GM21423 (cell line): ENCODE measurements around the gene CD52.
"Not testable (repeated sequence)": the region's sequence is repeated elsewhere in the genome, so short reads cannot be mapped to it uniquely, and the experiment has no call there.

Experiments
- ATAC-seq: cut with Tn5 transposase; IDR thresholded peaks from one replicate; pipeline ENCODE4 v1.9.1; 2021; ENCODE audit warnings: mild to moderate bottlenecking, moderate library complexity; ENCODE audit not compliant: unreplicated experiment

The CD52 gene

DNA sequence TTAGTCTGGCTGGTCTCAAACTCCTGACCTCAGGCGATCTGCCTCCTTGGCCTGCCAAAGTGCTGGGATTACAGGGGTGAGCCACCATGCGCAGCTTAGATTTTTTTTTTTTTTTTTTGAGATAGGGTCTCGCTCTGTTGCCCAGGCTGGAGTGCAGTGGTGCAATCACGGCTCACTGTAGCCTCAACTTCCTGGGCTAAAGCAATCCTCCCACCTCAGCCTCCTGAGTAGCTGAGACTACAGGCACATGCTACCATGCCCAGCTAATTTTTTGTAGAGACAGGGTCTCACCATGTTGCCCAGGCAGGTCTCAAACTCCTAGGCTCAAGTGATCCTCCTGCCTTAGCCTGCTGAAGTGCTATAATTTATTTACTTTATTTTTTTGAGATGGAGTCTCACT is 11.6 kb downstream of the CD52 start:
- not testable (repeated sequence) for ATAC-seq

DNA sequence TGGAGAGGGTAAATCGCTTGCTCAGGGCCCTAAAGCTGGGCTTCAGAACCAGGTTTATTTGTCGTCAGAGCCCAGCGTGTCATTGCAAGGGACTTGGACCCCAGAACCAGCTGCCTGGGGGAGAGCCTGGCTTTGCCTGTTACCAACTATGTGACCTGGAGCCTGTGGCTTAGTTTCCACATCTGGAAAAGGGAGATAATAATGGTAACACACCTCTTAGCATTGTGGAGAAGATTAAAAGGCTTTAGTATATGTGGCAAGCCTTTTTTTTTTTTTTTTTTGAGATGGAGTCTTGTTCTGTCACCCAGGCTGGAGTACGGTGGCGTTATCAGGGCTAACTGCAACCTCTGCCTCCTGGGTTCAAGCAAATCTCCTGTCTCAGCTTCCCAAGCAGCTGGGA is 12.5 kb downstream of the CD52 start:
- ATAC-seq, result no peak

DNA sequence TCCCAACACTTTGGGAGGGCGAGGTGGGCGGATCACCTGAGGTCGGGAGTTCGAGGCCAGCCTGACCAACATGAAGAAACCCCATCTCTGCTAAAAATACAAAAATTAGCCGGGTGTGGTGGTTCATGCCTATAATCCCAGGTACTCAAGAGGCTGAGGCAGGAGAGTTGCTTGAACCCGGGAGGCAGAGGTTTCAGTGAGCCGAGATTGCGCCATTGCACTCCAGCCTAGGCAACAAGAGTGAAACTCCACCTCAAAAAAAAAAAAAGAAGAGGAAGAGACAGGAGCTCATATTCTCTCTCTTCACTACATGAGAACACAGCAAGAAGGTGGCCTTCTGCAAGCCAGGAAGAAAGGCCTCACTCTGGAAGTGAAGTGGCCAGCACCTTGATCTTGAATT is 15.6 kb downstream of the CD52 start:
- ATAC-seq, result not testable (repeated sequence)

DNA sequence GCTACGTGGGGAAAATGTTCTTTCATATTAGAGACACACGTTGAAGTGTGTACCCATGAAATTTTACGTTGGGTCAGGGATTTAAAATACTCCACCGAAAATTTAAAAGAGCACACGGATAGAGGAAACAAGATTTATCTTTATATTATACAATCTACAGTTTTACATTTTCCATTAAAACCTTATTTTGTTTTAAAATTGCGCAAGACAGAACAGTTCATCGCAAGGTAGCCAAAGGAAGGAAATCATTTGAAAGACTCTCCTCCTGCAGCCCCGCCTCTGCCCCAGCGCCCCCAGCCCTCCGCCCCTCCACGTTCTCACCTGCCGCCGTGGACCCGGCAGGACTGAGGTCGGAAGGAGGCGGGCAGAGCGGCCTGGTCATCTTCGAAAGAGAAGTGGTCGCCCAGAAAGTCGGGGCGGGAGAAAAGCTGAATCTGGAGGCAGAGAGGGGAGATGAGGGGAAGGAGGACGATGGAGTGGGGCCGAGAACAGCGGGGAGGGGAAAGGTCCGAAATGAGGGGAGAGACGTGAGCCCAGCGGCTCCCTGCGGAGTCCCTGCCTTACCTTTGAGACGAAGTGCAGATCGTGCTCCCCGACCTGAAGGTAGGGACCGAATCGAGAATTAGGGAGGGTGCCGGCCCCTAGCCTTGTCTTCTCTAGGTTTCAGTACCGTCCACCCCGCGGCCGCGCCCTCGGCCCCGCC is 18.2 kb downstream of the CD52 start:
- ATAC-seq, result no peak

DNA sequence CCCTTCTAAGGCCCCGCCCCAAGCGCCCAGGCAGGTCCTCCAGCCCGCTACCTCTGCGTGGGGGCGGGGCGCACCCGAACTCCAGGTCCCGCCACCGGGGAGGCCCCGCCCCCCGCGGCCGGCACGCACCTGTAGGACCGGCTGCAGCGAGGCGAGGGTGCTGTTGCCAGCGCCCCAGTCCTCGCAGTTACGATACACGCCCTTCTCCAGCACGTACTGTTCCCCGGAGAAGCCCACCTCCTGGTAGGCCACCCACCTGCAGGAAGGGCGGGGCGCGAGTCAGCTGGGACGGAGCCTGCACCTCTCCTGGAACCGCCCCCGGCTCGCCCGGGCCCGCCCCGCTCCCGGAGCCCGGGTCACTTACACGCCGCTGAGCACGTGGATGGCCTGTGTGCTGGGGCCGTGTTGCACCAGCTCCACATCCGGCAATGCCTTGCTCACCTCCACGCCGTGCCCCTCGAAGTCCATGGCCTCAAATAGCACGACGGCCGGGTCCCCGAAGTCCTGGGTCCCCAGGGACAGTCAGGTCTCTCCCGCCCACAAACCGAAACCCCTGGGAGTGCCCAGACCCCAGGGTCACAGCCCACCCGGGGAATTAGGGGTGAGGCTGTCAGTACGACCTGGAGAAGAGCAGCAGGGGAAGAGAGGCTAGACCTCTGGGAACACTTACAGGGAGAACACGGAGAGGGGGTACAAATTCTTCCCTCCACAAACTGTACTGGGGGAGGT is 18.9 kb downstream of the CD52 start:
- ATAC-seq, result no peak

DNA sequence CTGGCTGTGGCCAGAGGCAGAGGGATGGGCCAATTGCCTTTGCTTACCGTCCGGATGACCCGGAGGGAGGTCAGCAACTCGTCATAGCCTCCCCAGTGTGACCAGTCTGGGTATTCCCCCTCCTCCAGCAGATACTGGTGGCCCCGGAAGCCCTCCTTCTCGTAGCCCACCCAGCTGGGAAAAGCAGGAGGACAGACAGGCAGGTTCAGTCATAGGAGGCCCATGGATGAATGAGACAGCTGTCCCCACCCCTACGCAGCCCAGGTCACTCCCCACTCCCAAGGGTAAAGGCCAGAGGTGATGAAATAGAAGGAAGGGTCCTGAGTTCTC is 19.4 kb downstream of the CD52 start:
- ATAC-seq, result no peak

DNA sequence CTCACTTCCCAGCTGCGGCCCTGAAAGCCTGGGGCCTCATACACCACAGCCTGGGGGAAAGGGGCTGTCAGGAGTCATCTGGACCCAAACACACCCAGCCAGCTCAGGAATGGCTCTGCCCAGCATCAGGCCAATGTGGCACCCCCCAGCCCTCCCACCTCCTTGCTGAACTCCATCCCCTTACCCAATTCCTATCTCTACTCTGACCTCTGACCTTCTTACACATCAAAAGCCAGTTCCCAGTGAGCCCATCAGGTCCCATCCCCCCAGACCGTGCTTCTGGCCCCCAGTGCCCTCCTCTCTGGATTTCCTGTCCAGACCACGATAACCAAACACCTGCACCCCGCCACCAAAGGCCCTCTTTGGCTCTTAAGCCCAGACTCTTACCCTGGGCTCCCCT is 19.9 kb downstream of the CD52 start:
- no peak for ATAC-seq

DNA sequence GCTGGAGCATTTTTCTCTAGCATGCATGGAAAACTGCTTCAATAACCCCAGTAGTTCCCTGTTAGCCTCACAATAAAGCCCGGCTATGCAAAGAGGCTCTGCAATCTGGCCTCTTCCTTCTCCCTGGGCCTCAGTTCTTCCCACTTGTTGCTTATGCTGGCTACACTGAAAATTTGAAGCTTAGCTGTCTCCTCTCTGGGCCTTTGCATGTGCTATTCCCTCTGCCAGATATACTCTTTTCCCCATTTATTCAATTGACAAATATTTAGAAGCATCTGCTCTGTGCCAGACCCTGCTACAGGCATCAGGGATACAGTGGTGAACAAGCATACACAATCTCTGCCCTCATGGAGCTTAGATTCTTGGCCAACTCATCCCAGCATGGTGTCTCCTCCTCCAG is 20.9 kb downstream of the CD52 start:
- no peak for ATAC-seq

DNA sequence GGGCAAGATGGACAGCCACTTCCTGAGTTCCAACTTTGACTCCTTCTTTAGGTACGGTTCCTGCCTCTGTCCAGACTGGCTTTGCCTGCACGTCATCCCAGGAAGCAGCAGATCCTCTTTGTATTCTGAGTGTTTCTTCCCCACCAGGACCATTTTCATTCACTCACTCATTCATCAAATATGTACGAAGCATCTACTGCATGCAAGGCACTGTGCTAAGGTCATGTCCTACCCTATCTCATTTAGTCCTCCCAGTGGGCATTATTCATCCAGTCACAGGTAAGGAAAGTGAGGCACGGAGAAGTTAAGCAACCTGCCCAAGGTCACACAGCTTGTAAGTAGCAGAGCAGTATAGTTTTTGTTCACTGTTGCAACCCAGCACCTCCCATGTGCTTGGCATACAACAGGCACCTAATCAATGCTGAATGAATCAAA is 22.3 kb downstream of the CD52 start:
- ATAC-seq, result no peak

DNA sequence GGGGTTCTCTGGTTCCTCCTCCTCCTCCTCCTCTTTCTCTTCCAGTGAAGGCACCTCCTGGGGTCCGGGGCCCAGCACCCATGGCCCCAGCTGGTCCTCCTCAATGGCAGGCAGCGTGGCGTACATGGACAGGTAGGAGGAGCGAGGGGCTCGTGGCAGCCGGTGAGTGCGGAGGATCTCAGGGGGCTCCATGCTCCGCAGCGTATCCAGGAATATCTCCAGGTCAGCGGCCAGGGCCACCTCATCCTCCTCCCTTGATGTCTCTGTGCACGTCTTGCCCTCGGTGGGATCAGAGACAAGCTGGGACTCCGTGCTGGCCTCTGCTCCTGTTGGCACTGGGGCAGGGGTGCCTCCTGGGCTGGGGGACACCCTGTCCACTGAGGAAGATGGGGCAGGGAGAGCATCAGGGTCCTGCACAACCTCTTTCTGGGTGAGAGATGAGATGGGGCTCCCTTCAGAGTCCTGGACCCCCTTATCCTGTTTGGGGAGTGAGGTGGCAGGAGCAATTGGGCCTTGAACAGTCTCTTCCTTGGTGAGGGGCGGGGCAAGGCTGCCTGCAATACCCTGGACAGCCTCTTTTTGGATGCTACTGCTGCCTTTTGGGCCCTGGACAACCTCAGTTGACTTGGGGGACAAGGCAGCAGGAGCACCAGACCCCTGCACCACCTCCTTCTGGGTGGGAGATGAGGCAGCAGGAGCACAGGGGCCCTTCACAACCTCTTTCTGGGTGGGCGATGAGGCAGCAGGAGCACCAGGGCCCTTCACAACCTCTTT is 26.6 kb downstream of the CD52 start:
- ATAC-seq, result no peak

DNA sequence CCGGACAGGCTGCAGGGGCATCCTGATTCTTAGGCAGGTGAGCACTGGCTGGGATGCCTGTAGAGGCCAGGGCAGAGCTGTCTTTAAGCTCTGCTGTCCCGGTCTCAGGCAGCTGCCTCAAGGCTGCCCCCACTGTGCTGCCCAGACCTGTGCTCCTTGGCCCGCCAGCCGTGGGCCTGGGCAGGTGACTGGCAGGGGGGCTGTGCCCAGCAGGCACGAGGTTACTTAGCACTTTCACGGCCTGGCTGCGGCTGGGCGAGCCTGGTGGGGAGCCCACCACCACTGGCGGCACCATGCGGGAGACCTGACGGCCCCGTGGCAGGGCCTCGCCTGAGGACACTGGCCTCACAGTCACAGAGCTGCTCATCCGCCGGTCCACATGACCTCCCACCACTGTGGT is 28.0 kb downstream of the CD52 start:
- ATAC-seq, result no peak

DNA sequence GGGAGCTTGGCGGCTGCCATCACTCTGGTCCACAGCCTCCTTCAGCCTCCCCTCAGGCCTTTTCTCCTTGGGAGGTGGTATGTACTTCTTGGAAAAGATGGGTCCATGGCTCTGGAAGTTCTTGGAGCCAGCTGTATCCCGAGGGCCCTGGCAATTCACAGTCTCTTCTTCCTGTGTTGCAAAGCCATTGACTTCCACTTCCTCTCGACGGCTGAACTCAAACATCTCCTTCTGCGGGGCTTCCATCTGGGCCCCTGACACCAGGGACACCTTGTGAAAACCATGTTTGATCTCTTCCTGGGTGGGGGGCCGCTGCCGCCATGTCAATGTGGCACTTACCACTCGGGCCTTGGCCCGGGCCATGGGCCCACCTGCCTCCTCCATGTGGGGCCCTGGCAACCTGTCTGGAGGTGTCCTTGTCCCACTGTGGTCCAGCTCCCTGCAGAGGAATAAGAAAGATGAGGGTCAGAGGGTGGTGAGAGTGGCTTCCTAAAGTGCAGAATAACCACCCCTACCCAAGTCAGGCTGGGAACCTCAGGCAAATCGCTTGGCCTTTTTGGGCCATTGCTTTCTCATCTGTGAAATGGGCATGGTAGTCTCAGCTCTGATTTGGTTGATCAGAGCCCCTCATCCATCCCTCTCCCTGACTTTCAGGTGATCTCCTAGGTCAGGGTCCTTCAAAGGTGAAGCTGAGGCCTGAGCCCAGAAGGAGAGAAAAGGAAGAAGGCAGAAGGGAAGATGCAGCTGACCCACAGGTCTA is 28.7 kb downstream of the CD52 start:
- no peak for ATAC-seq

DNA sequence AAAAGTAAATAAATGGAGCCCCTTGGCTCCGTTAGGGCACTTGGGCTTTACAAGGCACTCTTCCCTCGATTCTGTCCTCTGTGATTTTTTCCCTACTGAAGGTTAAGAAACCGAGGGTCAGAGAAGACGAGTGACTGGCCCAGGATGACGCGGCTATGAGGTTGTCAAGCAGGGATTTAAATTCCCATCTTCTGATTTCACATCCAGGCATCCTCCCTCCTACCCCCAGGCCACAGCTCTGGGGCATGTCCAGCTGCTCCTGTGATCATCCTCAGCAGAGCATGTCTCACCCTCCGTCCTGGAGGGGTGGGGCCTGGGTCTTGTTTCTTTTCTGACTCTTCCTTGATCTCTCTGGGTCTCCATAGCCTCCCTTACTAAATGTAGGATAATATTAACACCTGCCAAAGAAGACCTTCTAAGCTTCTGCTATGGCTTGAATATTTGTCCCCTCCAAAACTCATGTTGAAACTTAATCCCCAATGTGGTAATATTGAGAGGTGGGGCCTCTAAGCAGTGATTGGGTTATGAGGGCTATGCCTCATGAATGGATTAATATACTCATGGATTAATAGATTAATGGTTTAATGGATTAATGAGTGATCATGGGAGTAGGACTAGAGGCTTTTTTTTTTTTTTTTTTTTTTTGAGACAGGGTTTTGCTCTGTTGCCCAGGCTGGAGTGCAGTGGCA is 31.6 kb downstream of the CD52 start:
- no peak for ATAC-seq

DNA sequence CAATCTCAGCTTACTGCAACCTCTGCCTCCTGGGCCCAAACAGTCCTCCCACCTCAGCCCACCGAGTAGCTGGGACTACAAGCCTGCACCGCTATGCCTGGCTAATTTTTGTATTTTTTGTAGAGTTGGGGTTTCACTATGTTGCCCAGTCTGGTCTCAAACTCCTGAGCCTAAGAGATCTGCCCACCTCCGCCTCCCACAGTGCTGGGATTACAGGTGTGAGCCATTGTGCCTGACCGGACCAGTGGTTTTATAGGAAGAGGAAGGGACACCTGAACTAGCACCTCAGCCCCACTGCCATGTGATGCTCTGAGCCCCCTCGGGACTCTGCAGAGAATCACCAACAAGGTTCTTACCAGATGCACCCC is 32.1 kb downstream of the CD52 start:
- no peak for ATAC-seq

DNA sequence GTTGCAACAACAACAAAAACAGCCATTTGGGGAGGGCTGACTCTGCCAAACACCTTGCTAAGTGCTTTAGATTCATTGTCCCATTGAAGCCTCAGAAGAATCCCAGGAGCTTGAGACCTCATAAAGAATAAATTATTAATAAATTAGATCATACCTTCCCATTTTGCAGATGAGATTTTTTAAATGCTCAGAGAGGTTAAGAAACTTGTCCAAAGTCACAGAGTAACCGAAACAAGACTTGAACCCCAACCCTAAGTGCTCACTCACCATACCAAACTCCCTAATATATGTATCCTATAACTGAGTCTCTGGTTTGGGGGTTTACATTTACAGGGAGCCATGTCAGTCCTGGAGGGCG is 32.6 kb downstream of the CD52 start:
- no peak for ATAC-seq

DNA sequence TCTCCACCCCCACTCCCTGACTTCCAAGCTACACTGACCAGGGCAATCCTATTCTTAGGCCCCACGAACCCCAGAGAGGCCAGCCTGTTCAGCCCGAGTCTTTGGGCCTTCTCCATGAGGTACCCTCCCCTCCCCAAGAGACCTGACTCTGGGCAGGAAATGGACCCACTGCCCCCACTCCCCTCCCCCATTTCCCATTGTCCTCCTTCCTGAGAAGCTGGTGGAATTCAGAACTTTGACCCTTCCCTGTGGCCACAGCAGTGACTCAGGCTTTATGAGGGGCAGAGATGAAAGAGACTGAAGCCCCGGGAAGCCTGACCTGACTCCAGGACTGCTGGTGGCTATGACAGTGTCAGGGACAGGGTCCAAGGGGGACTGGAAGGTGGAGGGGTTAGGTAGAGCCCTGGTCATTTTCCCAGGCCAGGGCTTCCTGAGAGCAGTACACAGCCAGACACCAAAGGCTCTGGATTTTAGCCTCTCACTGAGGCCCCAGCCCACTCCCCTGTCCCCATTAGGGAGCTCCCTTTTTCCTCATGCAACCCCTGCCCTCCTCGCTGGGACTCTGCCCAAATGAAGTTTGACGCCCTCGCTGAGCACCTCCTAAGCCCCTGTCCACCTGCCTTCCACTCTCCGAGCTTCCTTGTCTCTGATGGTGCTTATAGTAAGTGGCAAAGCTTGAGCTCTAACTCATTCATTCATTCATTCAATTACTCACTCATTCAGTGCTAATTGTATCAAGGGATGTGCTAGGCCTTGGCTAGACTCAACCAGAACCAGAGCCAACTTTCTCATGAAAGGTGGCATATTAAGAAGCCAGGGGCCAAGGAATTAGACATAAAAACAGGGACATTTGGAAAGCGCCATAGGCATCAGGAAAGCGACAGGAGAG is 33.2 kb downstream of the CD52 start:
- ATAC-seq, result no peak

DNA sequence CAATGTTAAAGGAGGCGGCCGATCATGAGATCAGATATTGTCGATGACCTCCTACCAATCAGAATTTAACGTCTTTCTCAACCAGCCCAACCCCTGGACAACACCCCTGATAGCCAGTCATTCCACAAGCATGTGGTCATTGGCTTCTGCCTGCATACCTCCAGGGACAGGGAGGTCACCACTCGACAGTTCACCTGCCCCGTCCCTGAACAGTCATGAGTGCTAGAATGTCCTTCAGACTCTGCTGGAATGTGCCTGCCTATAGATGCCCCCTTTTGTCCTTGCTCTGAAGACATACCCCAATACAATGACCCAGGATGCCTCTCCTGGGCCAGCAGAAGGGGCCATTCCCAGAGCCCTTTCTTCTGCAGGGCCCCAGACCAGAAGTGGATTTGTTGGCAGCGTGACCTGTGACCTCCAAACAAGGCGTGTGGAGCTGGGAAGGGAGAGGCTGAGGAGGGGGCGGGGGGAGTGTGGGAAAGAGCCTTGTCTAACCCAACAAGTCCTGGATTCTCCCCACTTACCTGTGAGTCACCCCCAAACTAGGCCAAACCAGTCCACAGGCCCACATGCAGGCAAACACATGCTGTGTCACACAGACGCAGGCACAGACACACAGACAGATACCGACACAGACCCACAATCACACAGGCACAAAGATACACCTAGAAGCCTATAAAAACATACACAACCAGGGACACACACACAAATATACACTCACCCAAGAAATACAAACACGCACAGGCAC is 34.0 kb downstream of the CD52 start:
- no peak for ATAC-seq

DNA sequence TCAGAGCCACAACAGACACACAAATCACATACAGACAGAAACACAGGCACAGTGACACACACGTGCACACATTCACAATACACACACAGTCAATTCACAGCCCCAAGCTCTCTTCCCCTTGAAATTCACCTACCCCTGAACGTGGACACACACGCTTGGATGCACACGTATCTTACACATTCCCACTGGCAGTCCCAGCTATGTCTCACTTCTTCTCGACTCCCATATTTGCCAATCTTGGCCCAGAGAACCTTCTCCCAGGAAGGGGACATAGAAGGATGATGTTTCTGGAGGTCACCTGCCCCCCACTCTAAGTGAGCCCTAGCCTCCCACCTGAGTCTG is 34.6 kb downstream of the CD52 start:
- no peak for ATAC-seq

DNA sequence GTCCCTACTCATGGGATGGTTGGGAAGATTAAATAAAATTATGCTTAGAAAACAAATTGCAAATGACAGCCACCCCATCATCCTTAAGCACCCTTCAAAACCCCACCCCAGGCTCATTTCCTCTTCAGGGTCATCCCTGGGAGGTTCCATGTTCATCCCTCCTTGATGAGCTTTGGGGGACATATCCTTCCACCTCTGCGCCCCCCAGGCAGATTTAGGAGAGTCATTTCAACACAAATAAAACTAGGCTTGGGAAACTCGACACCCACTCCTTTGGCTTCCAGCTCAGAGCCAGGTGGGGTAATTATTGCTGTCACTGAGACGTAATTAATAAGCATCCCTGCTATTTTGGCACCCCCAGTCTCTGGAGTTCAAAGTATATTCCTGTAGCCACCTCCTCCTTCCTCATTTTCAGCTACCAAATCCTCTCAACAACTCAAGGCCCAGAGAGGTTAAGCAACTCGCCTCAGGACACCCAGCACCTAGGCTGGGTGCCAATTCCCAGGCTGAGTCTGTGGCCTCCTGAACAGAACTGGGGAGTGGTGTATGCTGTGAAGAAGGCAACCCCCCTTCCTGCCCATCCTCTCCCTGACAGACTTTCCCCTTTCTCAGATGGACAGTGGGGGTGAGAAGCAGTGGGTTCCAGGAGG is 35.6 kb downstream of the CD52 start:
- no peak for ATAC-seq
